ENCODE data around the gene GGCX.
"Not testable (repeated sequence)": the region's sequence is repeated elsewhere in the genome, so short reads cannot be mapped to it uniquely, and the experiment has no call there.

Gene GGCX

GRCh38 chr2:85593023-85593422 lies 31.7 kb upstream of the GGCX start:
- no peak for DNase-seq

DNA sequence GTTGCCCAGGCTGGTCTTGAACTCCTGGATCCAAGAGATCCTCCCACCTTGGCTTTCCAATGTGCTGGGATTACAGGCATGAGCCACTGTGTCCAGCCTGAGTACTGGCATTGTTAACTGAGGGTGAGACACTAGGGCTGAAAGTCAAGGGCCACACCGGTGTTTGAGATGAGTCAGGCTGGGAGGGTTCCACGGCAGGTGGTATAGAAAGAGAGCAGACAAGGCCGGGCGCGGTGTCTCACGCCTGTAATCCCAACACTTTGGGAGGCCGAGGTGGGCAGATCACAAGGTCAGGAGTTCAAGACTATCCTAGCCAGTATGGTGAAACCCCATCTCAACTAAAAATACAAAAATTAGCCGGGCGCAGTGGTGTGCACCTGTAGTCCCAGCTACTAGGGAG lies 31.0 kb upstream of the GGCX start:
- DNase-seq = not testable (repeated sequence)

DNA sequence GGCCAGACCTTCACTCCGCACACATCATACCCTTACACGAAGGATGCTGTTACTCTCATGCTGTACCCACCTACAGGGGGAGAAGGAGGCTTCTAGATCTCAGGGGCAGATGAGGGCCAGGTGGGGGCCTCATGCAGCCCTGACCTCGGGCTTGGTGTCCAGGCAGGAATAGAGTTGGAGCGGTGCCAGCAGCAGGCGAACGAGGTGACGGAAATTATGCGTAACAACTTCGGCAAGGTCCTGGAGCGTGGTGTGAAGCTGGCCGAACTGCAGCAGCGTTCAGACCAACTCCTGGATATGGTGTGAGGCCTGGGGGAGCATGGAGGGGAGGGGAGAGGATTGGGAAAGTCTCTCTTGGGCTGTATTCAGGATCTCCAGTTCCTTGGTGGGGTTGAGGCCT lies 30.3 kb upstream of the GGCX start:
- no peak for DNase-seq

- no peak for DNase-seq
Observed at GRCh38 chr2:85590950-85591349, 29.7 kb upstream of the GGCX start.

- no peak for DNase-seq
Observed at GRCh38 chr2:85589982-85590791, 28.9 kb upstream of the GGCX start.

DNA sequence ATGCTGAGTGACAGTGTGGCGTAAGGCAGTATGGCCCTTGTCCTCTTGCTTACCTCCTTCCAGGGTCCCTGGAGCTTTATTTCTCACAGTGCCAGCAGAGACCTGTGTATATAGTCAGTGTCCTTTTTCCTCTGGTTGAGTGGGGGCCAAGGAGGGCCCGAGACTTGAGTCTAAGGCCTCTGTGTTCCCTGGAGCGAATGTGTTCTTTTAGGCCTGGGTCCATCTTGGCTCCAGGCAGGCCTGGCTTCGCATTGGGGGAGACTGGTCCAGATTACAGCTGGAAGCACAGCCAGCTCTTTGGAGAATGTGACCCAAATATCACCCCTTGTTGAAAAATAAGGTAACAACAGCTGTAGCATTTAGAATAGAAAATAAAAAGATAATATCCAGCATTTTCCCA lies 27.9 kb upstream of the GGCX start:
- DNase-seq = no peak

DNA sequence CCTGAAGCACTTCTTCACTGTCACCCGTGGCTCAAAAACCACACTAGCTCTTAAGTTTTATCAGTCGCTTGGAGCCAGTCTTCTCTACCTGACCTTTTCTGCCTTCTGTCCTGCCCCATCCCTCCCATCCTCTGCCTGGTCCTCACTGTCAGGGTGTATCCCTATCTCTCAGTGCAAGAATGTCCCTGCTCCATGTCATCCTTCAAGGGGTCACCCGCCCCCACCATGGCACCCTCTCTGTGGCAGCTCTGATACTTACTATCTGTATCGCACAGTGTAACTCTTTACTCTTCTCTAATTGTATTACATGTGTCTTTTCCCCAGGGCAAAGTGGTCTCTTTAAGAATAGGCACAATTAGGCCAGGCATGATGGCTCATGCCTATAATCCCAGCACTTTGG lies 27.4 kb upstream of the GGCX start:
- no peak for DNase-seq

GRCh38 chr2:85588236-85588635 lies 26.9 kb upstream of the GGCX start:
- DNase-seq = no peak

- no peak for DNase-seq
Observed at GRCh38 chr2:85585781-85586105, 24.4 kb upstream of the GGCX start.

DNA sequence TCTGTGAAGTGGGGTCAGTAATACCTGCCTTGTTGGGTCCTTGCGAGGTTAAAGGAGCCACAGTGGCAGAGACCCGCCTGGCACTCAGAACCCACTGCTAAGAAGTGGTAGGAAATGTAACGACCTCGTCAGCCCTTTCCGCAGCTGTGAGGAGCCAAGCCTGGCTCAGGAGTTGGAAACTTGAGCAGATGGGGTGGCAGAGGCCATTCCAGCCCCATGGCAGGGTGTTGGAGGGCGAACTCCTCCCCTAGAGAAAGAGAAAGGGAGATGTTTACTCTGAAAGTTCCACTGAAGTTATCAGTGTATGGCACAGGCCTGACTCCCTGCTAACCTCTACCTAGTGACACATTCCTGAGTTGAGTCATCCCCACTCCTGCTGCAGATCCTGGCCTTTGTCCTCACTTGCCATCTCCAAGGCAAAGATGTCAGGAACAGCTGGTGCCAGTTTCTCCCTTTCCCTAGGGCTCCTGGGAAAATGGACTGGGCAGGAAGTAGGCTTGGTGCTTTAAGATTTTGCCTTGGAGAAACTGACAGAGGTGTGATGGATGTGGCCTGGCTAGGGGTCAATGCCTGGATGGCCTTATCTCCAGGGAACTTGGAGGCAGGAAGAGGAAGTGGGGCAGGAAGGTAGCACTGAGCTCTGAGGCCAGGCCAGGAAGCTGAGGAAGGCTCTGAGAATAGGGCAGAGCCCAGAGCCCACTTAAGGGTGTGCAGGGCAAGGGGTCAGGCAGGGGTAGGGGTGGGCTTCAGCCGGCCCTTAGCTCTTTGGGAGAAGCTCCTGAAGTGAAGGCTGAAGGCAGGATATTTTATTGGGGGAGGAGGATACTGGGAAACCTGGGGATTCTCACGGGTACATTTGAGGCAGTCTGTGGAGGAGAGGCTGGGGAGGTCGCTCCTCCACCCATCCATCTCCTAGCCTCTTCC lies 23.8 kb upstream of the GGCX start:
- no peak for DNase-seq

DNA sequence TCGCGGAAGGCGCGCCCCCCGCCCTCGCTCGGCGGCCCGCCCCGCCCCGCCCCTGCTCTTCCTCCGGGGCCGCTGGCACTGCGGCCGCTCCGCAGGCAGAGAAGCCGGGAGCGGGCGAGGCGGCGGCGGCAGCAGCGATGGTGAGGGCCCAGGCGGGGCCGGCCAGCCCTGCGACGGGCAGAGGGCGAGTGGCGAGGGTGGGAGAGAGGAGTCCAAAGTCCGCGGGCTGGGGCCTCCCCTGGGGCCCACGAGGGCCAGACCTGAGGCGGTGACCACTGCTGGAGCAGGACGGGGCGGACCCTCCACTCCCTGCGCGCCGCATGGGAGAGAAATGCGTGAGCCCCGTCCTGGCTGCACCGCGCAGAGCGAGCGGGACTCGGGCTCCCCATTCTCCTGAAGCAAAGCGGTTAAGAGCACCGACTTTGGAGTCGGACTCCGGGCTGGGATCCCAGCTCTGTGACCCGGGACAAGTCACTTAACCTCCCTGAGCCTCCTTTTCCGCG lies 23.1 kb upstream of the GGCX start, which contains the start of gene VAMP5:
Gene VAMP5 (plus strand): TSS at position 78 of the 503 bp plus-strand sequence. CDS start 60 bp downstream, at position 138.
- DNase-seq = no peak

GRCh38 chr2:85583667-85584353 lies 22.5 kb upstream of the GGCX start:
- DNase-seq = no peak

DNA sequence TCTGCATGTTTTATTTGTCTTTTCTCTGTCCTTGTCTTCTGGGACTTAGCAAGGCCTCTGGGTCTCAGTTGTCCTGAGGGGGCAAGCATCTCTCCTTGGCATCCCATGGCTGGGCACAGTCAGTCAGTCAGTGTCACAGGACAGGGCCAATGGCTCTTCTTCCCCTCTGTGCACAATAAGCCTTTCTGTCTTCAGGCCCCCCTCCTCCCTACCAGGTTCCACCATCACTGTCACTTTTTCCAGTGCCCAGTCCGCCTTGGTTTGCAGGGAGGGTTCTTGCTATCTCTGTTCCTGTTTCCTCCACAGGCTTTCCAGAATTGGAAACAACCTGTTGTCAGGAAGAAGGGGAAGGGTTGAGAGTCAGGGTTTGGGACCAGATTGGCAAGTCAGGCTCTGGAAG lies 21.2 kb upstream of the GGCX start:
- DNase-seq = no peak

DNA sequence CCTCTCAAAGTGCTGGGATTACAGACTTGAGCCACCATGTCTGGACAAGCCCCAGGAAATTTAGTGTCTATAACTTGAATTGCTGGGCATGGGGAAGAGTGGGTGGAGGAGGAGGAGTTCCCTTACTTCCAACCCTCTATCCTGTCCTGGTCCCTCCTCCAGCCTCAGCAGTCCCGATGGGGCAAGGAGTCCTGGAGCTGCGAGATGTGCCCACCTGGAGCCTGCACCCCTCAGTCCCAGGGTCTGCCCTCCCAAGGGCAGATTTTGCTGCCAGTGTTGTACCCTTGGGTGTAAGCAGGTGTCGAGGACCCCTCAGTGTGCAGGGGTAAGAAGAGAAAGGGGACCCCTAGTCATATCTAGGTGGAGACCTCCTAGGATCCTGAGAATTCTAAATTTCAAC lies 18.9 kb upstream of the GGCX start:
- no peak for DNase-seq

DNA sequence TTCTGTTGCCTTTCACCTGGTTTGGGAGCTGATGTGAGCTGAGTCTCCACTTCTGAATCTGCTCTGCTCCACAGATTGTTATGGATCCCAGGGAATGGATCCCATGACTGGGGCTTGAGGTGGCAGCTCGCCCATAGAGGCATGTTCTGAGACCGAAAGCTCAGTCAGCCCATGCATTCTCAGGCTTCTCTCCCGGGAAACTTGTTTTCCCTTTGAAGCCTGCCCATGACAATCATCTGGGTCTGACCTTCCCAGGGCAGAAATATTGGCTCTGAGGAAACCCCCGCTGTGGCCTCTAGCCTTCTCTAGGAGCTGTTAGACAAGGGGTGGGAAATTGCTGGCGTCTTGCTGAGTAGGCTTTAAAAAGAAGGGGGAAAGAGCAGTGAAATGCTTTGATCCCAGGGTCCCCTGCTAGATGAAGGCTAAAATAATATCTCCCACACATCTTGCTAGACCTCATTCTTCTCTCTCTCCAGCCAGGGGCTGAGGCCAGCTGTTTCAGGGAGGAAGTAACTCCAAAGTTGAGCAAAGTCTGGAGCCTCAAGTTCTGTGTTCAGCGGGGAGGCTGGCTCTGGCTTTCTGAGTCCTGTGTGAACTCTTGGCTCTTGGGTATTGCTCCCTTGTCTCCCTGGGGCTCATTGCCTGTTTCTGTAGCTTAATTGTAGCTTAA lies 18.1 kb upstream of the GGCX start:
- no peak for DNase-seq

- DNase-seq = peak; percentile 63
Observed at GRCh38 chr2:85578243-85579180, 17.2 kb upstream of the GGCX start.

GRCh38 chr2:85577386-85578242 lies 16.3 kb upstream of the GGCX start, which contains the start of gene VAMP8:
Gene VAMP8, plus strand, starts transcription at chr2:85577586. Its CDS starts 61 bp downstream, at chr2:85577647.
- peak; percentile 85 for DNase-seq

GRCh38 chr2:85577063-85577385 lies 15.7 kb upstream of the GGCX start:
- no peak for DNase-seq

GRCh38 chr2:85575739-85576138 lies 14.4 kb upstream of the GGCX start:
- no peak for DNase-seq

DNA sequence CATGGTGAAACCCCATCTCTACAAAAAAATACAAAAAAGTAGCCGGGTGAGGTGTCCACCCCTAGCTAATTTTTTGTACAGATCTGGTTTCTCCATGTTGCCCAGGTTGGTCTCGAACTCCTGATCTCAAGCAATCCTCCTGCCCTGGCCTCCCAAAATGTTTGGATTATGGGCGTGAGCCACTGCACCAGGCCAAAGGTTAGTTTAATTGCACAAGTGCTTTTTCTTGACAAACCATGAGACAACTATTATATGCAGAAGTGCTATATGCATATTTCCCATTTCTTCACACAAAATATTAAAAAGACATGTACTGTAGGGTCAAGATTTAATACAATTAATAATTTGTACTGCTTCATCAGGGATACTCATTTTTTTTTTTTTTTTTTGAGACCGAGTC lies 5.0 kb upstream of the GGCX start:
- DNase-seq = no peak

- DNase-seq = peak; percentile 53
Observed at GRCh38 chr2:85564144-85564563, 2.9 kb upstream of the GGCX start.
